HG03378 (cell line): Measurements from ENCODE around the gene DHRS1.

Source experiments
- ATAC-seq: cut with Tn5 transposase; IDR thresholded peaks from one replicate; pipeline ENCODE4 v1.9.1; 2021; ENCODE audit warnings: mild to moderate bottlenecking, moderate library complexity; ENCODE audit not compliant: unreplicated experiment

Gene DHRS1

GRCh38 chr14:24299255-24300191 lies at the start of gene DHRS1, which contains the start of gene NOP9:
TSS of gene DHRS1 (minus strand) at chr14:24299780. CDS start at chr14:24299106, 674 bp downstream.
TSS of gene NOP9 (plus strand) at chr14:24299850. CDS start at chr14:24299955, 105 bp downstream.
- peak; percentile 63 for ATAC-seq

- no peak for ATAC-seq
These were observed 48.6 kb upstream of the DHRS1 start for GRCh38 chr14:24348186-24348585.

- no peak for ATAC-seq
These were observed 47.6 kb upstream of the DHRS1 start for GRCh38 chr14:24347134-24347533.

GRCh38 chr14:24343795-24344660 lies 44.4 kb upstream of the DHRS1 start:
- ATAC-seq: no peak

GRCh38 chr14:24342889-24343288 lies 43.3 kb upstream of the DHRS1 start:
- ATAC-seq: no peak

- no peak for ATAC-seq
These were observed 41.0 kb upstream of the DHRS1 start for GRCh38 chr14:24340606-24341005.

GRCh38 chr14:24339284-24340151 lies 39.9 kb upstream of the DHRS1 start, which contains the start of gene RIPK3:
TSS of gene RIPK3 (minus strand) at chr14:24339991. CDS start at chr14:24339826, 165 bp downstream.
- peak; percentile 82 for ATAC-seq

- ATAC-seq: no peak
These were observed 39.3 kb upstream of the DHRS1 start for GRCh38 chr14:24338843-24339242.

- no peak for ATAC-seq
These were observed 38.2 kb upstream of the DHRS1 start for GRCh38 chr14:24337824-24338175.

GRCh38 chr14:24337144-24337823 lies 37.7 kb upstream of the DHRS1 start:
- ATAC-seq: no peak

- ATAC-seq: no peak
These were observed 36.0 kb upstream of the DHRS1 start for GRCh38 chr14:24335461-24336171.

GRCh38 chr14:24334431-24335291 lies 35.1 kb upstream of the DHRS1 start, which contains the start of gene ADCY4:
TSS of gene ADCY4 (minus strand) at chr14:24335071. CDS start at chr14:24334652, 419 bp downstream.
- no peak for ATAC-seq

- peak; percentile 76 for ATAC-seq
These were observed 32.9 kb upstream of the DHRS1 start for GRCh38 chr14:24332268-24332993.

GRCh38 chr14:24331731-24332267 lies 32.2 kb upstream of the DHRS1 start:
- no peak for ATAC-seq

GRCh38 chr14:24330973-24331674 lies 31.5 kb upstream of the DHRS1 start:
- ATAC-seq: no peak

GRCh38 chr14:24329736-24330135 lies 30.2 kb upstream of the DHRS1 start:
- ATAC-seq: no peak
